AG04450 (cell line): ENCODE results near the gene SNX30. TPM values are rescaled to one million over a fixed set of nuclear protein-coding genes. Genes with fewer than 3 reads are reported as not detected.

Experiments
- CTCF ChIA-PET: fragments of 300-600, 350-600 bp; formaldehyde crosslinking; extraction: SDS; loops from one replicate; lab custom pipeline; 2022; ENCODE audit warnings: antibody characterized with exemption, inconsistent platforms; lab: Charles Lee
- POLR2A ChIA-PET: fragments of 350-600 bp; formaldehyde crosslinking; extraction: SDS; loops from one replicate; lab custom pipeline; 2021; ENCODE audit warnings: antibody characterized with exemption, inconsistent platforms; lab: Yijun Ruan, JAX
- DNase-seq: peaks from one replicate; pipeline ENCODE4 v3.0.0-alpha.2; 2011; ENCODE audit warnings: low read depth, low spot score
- H3K27ac ChIP-seq: one replicate; pipeline ENCODE4 v1.5.1; 2012; ENCODE audit warnings: low read depth, low read length, control low read depth
- H3K27me3 ChIP-seq: one replicate; pipeline ENCODE4 v1.6.0; 2012; ENCODE audit warnings: low read length; ENCODE audit not compliant: control insufficient read depth, insufficient read depth
- H3K4me3 ChIP-seq: 2 replicates; pipeline ENCODE4 v1.5.1; 2011; ENCODE audit warnings: mild to moderate bottlenecking, low read depth, low read length, control low read depth
- H3K9me3 ChIP-seq: 2 replicates; pipeline ENCODE4 v1.5.1; 2012; ENCODE audit warnings: low read length; ENCODE audit not compliant: control insufficient read depth, insufficient read depth
- polyA plus RNA-seq: library from polyadenylated mRNA; depleted of rRNA; stranded (reverse); fragments of >200 nt; gene quantifications from 2 replicates; pipeline ENCODE4 v1.2.3, GENCODE V29; 2011
- TF ChIP-seq, protein P1 (sequence below): IDR thresholded peaks from 2 replicates; pipeline ENCODE4 v1.5.1; 2011; ENCODE audit warnings: low read depth, low read length, control low read depth, inconsistent platforms

SNX30 gene
- polyA plus RNA-seq, 1 experiment = 11.5 TPM

DNA sequence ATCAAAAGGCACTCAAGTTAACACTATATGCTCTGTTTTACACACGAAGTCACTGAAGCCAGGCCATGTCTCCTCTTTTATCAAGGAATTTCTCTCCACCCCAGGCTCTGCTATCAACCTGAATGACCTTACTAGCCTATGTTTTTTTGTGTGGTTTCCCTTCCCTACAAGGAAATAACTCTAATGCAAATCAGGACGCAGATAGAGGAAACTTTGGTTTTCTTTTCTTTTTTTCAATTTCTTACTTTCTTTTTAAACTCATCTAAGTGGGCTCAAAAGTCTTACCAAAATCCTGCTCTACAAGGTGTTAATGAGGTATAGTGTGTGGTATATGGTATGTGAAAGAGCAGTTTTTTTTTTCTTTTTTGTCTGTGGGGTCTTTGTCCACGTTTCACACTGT is 145.6 kb downstream of the SNX30 start:
- CTCF ChIA-PET = no interaction called here
- DNase-seq = no peak
- no peak overlapping the region for H3K4me3 ChIP-seq
- peaks cover 6% of the 10 kb centered on the region for H3K27me3 ChIP-seq
- H3K9me3 ChIP-seq = no peaks in the 10 kb centered on the region
- TF ChIP-seq, protein P1, sequence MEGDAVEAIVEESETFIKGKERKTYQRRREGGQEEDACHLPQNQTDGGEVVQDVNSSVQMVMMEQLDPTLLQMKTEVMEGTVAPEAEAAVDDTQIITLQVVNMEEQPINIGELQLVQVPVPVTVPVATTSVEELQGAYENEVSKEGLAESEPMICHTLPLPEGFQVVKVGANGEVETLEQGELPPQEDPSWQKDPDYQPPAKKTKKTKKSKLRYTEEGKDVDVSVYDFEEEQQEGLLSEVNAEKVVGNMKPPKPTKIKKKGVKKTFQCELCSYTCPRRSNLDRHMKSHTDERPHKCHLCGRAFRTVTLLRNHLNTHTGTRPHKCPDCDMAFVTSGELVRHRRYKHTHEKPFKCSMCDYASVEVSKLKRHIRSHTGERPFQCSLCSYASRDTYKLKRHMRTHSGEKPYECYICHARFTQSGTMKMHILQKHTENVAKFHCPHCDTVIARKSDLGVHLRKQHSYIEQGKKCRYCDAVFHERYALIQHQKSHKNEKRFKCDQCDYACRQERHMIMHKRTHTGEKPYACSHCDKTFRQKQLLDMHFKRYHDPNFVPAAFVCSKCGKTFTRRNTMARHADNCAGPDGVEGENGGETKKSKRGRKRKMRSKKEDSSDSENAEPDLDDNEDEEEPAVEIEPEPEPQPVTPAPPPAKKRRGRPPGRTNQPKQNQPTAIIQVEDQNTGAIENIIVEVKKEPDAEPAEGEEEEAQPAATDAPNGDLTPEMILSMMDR = no peak
- POLR2A ChIA-PET = no interaction called here
- H3K27ac ChIP-seq = no peak overlapping the region

DNA sequence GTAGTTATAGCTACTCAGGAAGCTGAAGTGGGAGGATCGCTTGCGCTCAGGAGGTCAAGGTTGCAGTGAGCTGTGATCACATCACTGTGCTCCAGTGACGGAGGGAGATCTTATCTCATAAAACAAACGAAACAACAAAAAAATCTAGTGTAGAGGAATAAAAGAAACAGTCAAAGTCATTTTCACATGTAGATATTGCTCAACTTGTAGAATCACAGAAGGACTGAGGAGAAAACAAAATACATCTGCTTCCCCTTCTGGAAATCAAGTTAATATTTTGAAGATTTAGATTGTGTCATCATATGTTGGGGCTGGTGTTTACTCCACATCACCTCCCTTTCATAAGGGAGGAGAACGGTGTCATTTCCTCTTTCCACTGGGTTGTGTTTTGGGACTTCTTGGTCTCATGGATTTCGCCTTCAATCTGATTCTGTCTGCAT is 148.3 kb downstream of the SNX30 start:
- CTCF ChIA-PET = no interaction called here
- Histone ChIP-seq H3K9me3 (no peaks in the 10 kb centered on the region), H3K27ac (no peak overlapping the region), H3K4me3 (no peak overlapping the region), H3K27me3 (no peaks in the 10 kb centered on the region)
- TF ChIP-seq, protein P1 = no peak
- no peak for DNase-seq
- POLR2A ChIA-PET = no interaction called here

DNA sequence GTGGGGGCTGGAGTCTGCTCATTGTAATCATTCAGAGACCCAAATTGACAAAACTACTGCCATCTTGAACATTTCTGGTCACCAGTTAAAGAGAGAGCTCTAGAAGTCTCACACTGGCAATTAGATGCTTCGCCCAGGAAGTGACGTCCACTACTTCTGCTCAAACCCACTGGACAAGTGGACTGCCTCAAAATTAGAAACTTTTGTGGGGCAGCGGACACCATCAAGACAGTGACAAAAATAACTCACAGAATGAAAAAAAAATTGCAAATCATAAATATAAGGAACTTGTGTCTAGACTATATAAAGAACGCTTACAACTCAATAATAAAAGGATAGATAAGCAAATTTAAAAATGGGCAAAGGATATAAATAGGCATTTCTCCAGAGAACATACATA is 149.9 kb downstream of the SNX30 start:
- no peaks in the 10 kb centered on the region for H3K9me3 ChIP-seq
- no peaks in the 10 kb centered on the region for H3K27me3 ChIP-seq
- no peak overlapping the region for H3K4me3 ChIP-seq
- ChIA-PET POLR2A (no interaction called here), CTCF (interaction anchor here (0.7 kb wide), 1 partner anchor 25 kb away, joined by 3 read pairs; no protein-coding TSS in a partner anchor)
- DNase-seq = no peak
- TF ChIP-seq, protein P1 = no peak
- H3K27ac ChIP-seq = no peak overlapping the region

DNA sequence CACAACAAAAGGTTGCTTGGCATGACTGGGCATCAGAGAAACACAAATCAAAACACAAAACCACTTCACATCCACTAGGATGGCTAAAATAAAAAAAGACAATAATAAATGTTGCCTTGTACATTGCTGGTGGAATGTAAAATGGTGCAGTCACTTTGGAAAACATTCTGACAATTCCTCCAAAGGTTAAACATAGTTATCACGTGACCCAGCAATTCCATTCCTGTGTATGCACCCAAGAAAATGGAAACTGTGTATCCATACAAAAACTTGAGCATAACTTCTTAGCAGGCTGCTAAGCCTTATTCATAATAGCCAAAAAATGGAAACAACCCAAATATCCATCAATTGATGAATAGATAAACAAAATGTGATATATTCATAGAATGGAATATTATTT is 150.3 kb downstream of the SNX30 start:
- CTCF ChIA-PET = no interaction called here
- POLR2A ChIA-PET = no interaction called here
- no peak overlapping the region for H3K27ac ChIP-seq
- DNase-seq = no peak
- no peaks in the 10 kb centered on the region for H3K9me3 ChIP-seq
- no peaks in the 10 kb centered on the region for H3K27me3 ChIP-seq
- H3K4me3 ChIP-seq = no peak overlapping the region
- TF ChIP-seq, protein P1 = no peak

DNA sequence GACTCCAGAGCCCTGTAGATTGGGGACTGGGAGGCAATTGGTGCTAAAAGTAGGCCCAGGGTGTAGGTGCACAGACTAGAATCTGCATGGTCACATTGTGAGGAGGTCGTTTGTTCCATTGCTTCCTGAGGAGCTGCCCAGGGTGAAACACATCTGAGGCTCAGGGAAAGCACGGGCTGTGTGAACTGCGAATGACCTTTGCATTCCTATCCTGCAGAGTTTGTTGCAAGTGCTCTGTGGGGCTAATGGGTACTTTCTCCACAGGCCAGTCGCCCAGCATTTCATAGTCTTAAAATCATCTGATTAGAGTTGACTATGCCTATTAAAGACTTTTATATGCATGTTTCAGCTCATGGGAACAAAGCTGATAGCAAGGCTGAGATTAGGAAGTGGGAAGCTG is 154.5 kb downstream of the SNX30 start:
- TF ChIP-seq, protein P1 = no peak
- Histone ChIP-seq H3K4me3 (no peak overlapping the region), H3K9me3 (no peaks in the 10 kb centered on the region), H3K27me3 (peaks cover 15% of the 10 kb centered on the region), H3K27ac (no peak overlapping the region)
- no peak for DNase-seq
- CTCF ChIA-PET = interaction anchor here (0.6 to 1.1 kb wide), 2 partner anchors 9 to 231 kb away, joined by 3 read pairs; no protein-coding TSS in a partner anchor
- POLR2A ChIA-PET = no interaction called here
